ENCODE data around the gene PLEKHG3. TPM values are rescaled to one million over a fixed set of nuclear protein-coding genes. Genes with fewer than 3 reads are reported as not detected.

PLEKHG3 gene
- total RNA-seq, 1 donor from 2014 or later, result 35.6 TPM

- no peak for DNase-seq (ENCODE audit: low spot score)
Measured at GRCh38 chr14:64725879-64726584, 21.8 kb downstream of the PLEKHG3 start.

GRCh38 chr14:64726585-64726890 lies 22.3 kb downstream of the PLEKHG3 start:
- DNase-seq (ENCODE audit: low spot score), result no peak

- DNase-seq (ENCODE audit: low spot score), result no peak
Measured at GRCh38 chr14:64727551-64728071, 23.4 kb downstream of the PLEKHG3 start.

GRCh38 chr14:64728106-64728505 lies 23.9 kb downstream of the PLEKHG3 start:
- DNase-seq (ENCODE audit: low spot score), result no peak

- DNase-seq (ENCODE audit: low spot score), result no peak
Measured at GRCh38 chr14:64728856-64729255, 24.6 kb downstream of the PLEKHG3 start.

- no peak for DNase-seq (ENCODE audit: low spot score)
Measured at GRCh38 chr14:64729386-64730060, 25.3 kb downstream of the PLEKHG3 start.

- DNase-seq (ENCODE audit: low spot score), result no peak
Measured at GRCh38 chr14:64730061-64730440, 25.8 kb downstream of the PLEKHG3 start.

- DNase-seq (ENCODE audit: low spot score), result no peak
Measured at GRCh38 chr14:64730681-64731080, 26.5 kb downstream of the PLEKHG3 start.

- no peak for DNase-seq (ENCODE audit: low spot score)
Measured at GRCh38 chr14:64731141-64731581, 26.9 kb downstream of the PLEKHG3 start.

- DNase-seq (ENCODE audit: low spot score), result no peak
Measured at GRCh38 chr14:64732066-64732465, 27.8 kb downstream of the PLEKHG3 start.

- no peak for DNase-seq (ENCODE audit: low spot score)
Measured at GRCh38 chr14:64732536-64733120, 28.4 kb downstream of the PLEKHG3 start.

- DNase-seq (ENCODE audit: low spot score), result no peak
Measured at GRCh38 chr14:64733321-64733720, 29.1 kb downstream of the PLEKHG3 start.

GRCh38 chr14:64733899-64734298 lies 29.7 kb downstream of the PLEKHG3 start:
- no peak for DNase-seq (ENCODE audit: low spot score)

GRCh38 chr14:64734990-64735389 lies 30.8 kb downstream of the PLEKHG3 start:
- DNase-seq (ENCODE audit: low spot score), result no peak

- no peak for DNase-seq (ENCODE audit: low spot score)
Measured at GRCh38 chr14:64736271-64737169, 32.3 kb downstream of the PLEKHG3 start.

GRCh38 chr14:64737391-64738280 lies 33.4 kb downstream of the PLEKHG3 start:
- no peak for DNase-seq (ENCODE audit: low spot score)

- no peak for DNase-seq (ENCODE audit: low spot score)
Measured at GRCh38 chr14:64738281-64738804, 34.1 kb downstream of the PLEKHG3 start.

GRCh38 chr14:64741200-64741599 lies 37.0 kb downstream of the PLEKHG3 start:
- DNase-seq (ENCODE audit: low spot score), result no peak

GRCh38 chr14:64741961-64742360 lies 37.7 kb downstream of the PLEKHG3 start:
- no peak for DNase-seq (ENCODE audit: low spot score)

GRCh38 chr14:64743061-64743460 lies 38.8 kb downstream of the PLEKHG3 start:
- no peak for DNase-seq (ENCODE audit: low spot score)

Data from mesenteric fat pad (tissue), 1 donor.